Esophagus muscularis mucosa (tissue), 3 donors: Measurements from ENCODE around the gene MAP3K1.

ENCODE experiments used
- CTCF ChIP-seq, 3 experiments: fragments of 200-600 bp in 2 of 3; fragments of 450-650 bp in 1 of 3; sonication (generic) in 2 of 3; IDR thresholded peaks; one replicate each; pipeline ENCODE4 v1.5.1; 2017 to 2019; ENCODE audit warnings: antibody characterized with exemption in 3 of 3, mild to moderate bottlenecking in 2 of 3, moderate library complexity in 1 of 3
- POLR2A ChIP-seq: fragments of 450-650 bp; IDR thresholded peaks from one replicate; pipeline ENCODE4 v1.6.1; 2017; ENCODE audit warnings: antibody characterized with exemption, moderate library complexity, mild to moderate bottlenecking, low read depth

DNA sequence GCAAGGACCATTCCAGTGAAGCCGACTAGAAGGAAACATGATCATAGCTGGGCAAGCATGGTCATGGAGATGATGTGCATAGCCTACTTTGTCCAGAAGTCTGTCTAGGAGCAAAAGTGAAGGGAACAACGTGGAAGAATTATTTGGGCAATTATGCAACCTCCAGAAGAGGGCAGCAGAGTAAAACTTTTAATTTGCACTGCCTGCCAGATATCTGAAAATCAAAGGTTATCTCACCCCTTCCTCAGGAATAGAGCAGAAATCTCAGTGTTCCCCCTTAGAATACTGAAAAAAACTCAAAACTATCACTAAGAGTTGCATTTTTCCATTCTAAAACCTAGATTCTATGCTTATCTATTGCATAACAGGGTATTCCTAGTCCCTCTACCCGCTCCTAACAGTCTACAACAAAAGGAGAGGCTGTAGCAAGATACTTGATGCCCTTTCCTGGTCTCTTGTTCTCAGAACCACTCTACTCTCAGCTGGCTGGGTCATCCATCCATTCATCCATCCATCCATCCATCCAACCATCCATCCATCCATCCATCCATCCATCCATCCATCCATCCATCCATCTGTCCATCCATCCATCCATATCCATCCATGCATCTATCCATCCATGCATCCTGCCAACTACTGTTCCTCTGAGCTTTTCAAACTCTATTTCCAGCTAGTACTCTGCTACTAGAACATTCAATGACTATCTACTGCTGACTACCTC, 85.7 kb downstream of the MAP3K1 start:
- TF ChIP-seq CTCF (IDR thresholded peaks at IDR 0.05) = peak; percentile 72 to 78 (median 75)
- no peak for TF ChIP-seq POLR2A
